OCI-LY1 (cell line): ENCODE results near the gene HAUS8.

ENCODE experiments used
- H2AFZ ChIP-seq: fragments of 200-600 bp; sonication (generic), shearing (Covaris generic); 2 replicates; pipeline ENCODE4 v1.6.0; 2014; ENCODE audit warnings: antibody characterized with exemption, mild to moderate bottlenecking, low read length
- H3F3A ChIP-seq: fragments of 200-600 bp; sonication (generic), shearing (Covaris generic); 2 replicates; pipeline ENCODE4 v1.6.0; 2014; ENCODE audit warnings: mild to moderate bottlenecking, antibody characterized with exemption, low read length, moderate library complexity; ENCODE audit not compliant: insufficient read depth
- H3K27ac ChIP-seq: fragments of 200-600 bp; sonication (generic); 2 replicates; pipeline ENCODE4 v1.5.1; 2014; ENCODE audit warnings: low read length, mixed run types, mild to moderate bottlenecking, low read depth; ENCODE audit not compliant: poor library complexity, severe bottlenecking
- H3K27me3 ChIP-seq: fragments of 200-600 bp; sonication (generic); 2 replicates; pipeline ENCODE4 v1.6.0; 2014; ENCODE audit warnings: antibody characterized with exemption, mild to moderate bottlenecking, low read length, moderate library complexity; ENCODE audit not compliant: insufficient read depth
- H3K36me3 ChIP-seq: fragments of 200-600 bp; sonication (generic); 2 replicates; pipeline ENCODE4 v1.6.1; 2014; ENCODE audit warnings: mild to moderate bottlenecking, antibody characterized with exemption, low read length, moderate library complexity, mixed read lengths; ENCODE audit not compliant: insufficient read depth
- H3K4me1 ChIP-seq: fragments of 200-600 bp; sonication (generic); 2 replicates; pipeline ENCODE4 v1.5.1; 2014; ENCODE audit warnings: mild to moderate bottlenecking, low read length, moderate library complexity; ENCODE audit not compliant: insufficient read depth, severe bottlenecking
- H3K4me2 ChIP-seq: fragments of 200-600 bp; sonication (generic), shearing (Covaris generic); 2 replicates; pipeline ENCODE4 v1.6.1; 2014; ENCODE audit warnings: low read length
- H3K4me3 ChIP-seq: fragments of 200-600 bp; sonication (generic); 2 replicates; pipeline ENCODE4 v1.5.1; 2014; ENCODE audit warnings: low read length, low read depth, mild to moderate bottlenecking, mixed read lengths; ENCODE audit not compliant: poor library complexity, severe bottlenecking
- H3K79me2 ChIP-seq: fragments of 200-600 bp; shearing (Covaris generic); 2 replicates; pipeline ENCODE4 v1.6.1; 2016; ENCODE audit warnings: mixed run types, low read length, mixed read lengths; ENCODE audit not compliant: insufficient read depth
- H3K9ac ChIP-seq: fragments of 200-600 bp; sonication (generic), shearing (Covaris generic); 2 replicates; pipeline ENCODE4 v1.6.1; 2014; ENCODE audit warnings: mild to moderate bottlenecking, low read length, mixed read lengths
- H3K9me2 ChIP-seq: fragments of 200-600 bp; sonication (generic), shearing (Covaris generic); 2 replicates; pipeline ENCODE4 v1.6.1; 2014; ENCODE audit warnings: low read depth, mild to moderate bottlenecking, low read length, mixed read lengths
- H3K9me3 ChIP-seq: fragments of 200-600 bp; shearing (Covaris generic); 2 replicates; pipeline ENCODE4 v1.6.1; 2014; ENCODE audit warnings: low read length, mixed read lengths
- H4K20me1 ChIP-seq: fragments of 200-600 bp; sonication (generic), shearing (Covaris generic); 2 replicates; pipeline ENCODE4 v1.6.0; 2016; ENCODE audit warnings: mild to moderate bottlenecking, low read length; ENCODE audit not compliant: insufficient read depth
- CTCF ChIP-seq: fragments of 200-600 bp; sonication (generic), shearing (Covaris generic); IDR thresholded peaks from 2 replicates; pipeline ENCODE4 v1.5.1; 2017; ENCODE audit warnings: mild to moderate bottlenecking, antibody characterized with exemption, low read length, moderate library complexity, mixed read lengths
- EZH2 ChIP-seq: fragments of 200-600 bp; sonication (generic), shearing (Covaris generic); IDR thresholded peaks from 2 replicates; pipeline ENCODE4 v1.8.0; 2017; ENCODE audit warnings: borderline replicate concordance, mixed run types, mild to moderate bottlenecking, antibody characterized with exemption, low read length, moderate library complexity, mixed read lengths

HAUS8 gene

GRCh38 chr19:17112271-17112670 is 37.0 kb upstream of the HAUS8 start:
- Histone ChIP-seq H3K9me3 (no peaks in the 10 kb centered on the region), H4K20me1 (no peaks in the 10 kb centered on the region)

GRCh38 chr19:17111766-17112165 is 36.5 kb upstream of the HAUS8 start:
- Histone ChIP-seq H3K4me2 (no peak overlapping the region), H2AFZ (no peak overlapping the region), H3K79me2 (no peaks in the 10 kb centered on the region), H3K27ac (no peak overlapping the region), H3F3A (no peaks in the 10 kb centered on the region), H3K9me3 (no peaks in the 10 kb centered on the region), H3K4me3 (no peak overlapping the region), H3K36me3 (peaks cover 66% of the 10 kb centered on the region), H3K9me2 (no peaks in the 10 kb centered on the region), H4K20me1 (no peaks in the 10 kb centered on the region), H3K27me3 (no peaks in the 10 kb centered on the region), H3K9ac (no peak overlapping the region), H3K4me1 (peaks cover 34% of the 10 kb centered on the region)
- TF ChIP-seq CTCF: no peak
- no peak for TF ChIP-seq EZH2

More at GRCh38 chr19:17112271-17112670, 37.0 kb upstream of the HAUS8 start:
- Histone ChIP-seq H3K9me2 (no peaks in the 10 kb centered on the region), H3K36me3 (peaks cover 63% of the 10 kb centered on the region), H3K4me1 (peaks cover 29% of the 10 kb centered on the region), H2AFZ (no peak overlapping the region), H3K4me3 (no peak overlapping the region), H3K27me3 (no peaks in the 10 kb centered on the region), H3K9ac (no peak overlapping the region), H3F3A (no peaks in the 10 kb centered on the region), H3K79me2 (no peaks in the 10 kb centered on the region), H3K27ac (no peak overlapping the region), H3K4me2 (no peak overlapping the region)
- TF ChIP-seq CTCF (no peak), EZH2 (no peak)

- Histone ChIP-seq H3K9me3 (no peaks in the 10 kb centered on the region), H3K27me3 (no peaks in the 10 kb centered on the region), H3K27ac (peak overlapping the region; percentile 62), H3K4me1 (peaks cover 46% of the 10 kb centered on the region), H3K9ac (no peak overlapping the region), H3K36me3 (peaks cover 70% of the 10 kb centered on the region), H3K9me2 (no peaks in the 10 kb centered on the region), H3K4me3 (no peak overlapping the region), H2AFZ (no peak overlapping the region), H3K4me2 (no peak overlapping the region), H4K20me1 (no peaks in the 10 kb centered on the region), H3F3A (no peaks in the 10 kb centered on the region), H3K79me2 (no peaks in the 10 kb centered on the region)
- TF ChIP-seq CTCF: no peak
- no peak for TF ChIP-seq EZH2
Observed at GRCh38 chr19:17110599-17110966, 35.3 kb upstream of the HAUS8 start.
